H1 (cell line): Measurements from ENCODE around the gene LRFN3. TPM values are rescaled to one million over a fixed set of nuclear protein-coding genes. Genes with fewer than 3 reads are reported as not detected.

ENCODE experiments used
- CTCF ChIA-PET: fragments of 300-600 bp; sonication (Branson Sonifier 250); formaldehyde crosslinking; loops from one replicate; lab custom pipeline; 2021; ENCODE audit not compliant: partially characterized antibody; lab: Charles Lee
- POLR2A ChIA-PET: fragments of 300-600 bp; sonication (Branson Sonifier 250); formaldehyde crosslinking; loops from one replicate; lab custom pipeline; 2021; ENCODE audit warnings: inconsistent platforms; ENCODE audit not compliant: partially characterized antibody; lab: Charles Lee
- DNase-seq, 2 experiments: peaks; one replicate each; pipeline versions ENCODE4 v3.0.0 to v3.0.0-alpha.2; 2010 to 2022; ENCODE audit warnings: low spot score in 2 of 2, low read depth in 1 of 2, mixed read lengths in 1 of 2
- FAIRE-seq: peaks from 2 replicates; lab custom pipeline; 2011; peaks lifted over from hg19 to GRCh38; lab: Jason Lieb, UNC
- H2AFZ ChIP-seq: 2 replicates; pipeline ENCODE4 v1.8.1; 2012; ENCODE audit warnings: low read length, inconsistent platforms
- H2AK5ac ChIP-seq: 2 replicates; pipeline ENCODE4 v1.6.1; 2013; ENCODE audit warnings: low read depth, low read length
- H2BK120ac ChIP-seq: replicated peaks from 2 replicates; pipeline ENCODE3; 2013; ENCODE audit warnings: low read depth, low read length, inconsistent platforms
- H2BK12ac ChIP-seq: 2 replicates; pipeline ENCODE4 v1.6.1; 2013; ENCODE audit warnings: low read depth, low read length
- H2BK15ac ChIP-seq: 2 replicates; pipeline ENCODE4 v1.6.1; 2013; ENCODE audit warnings: low read length
- H2BK20ac ChIP-seq: 2 replicates; pipeline ENCODE4 v1.6.1; 2013; ENCODE audit warnings: low read length
- H2BK5ac ChIP-seq: 2 replicates; pipeline ENCODE4 v1.6.1; 2013; ENCODE audit warnings: low read depth, low read length
- H3K14ac ChIP-seq: 2 replicates; pipeline ENCODE4 v1.6.1; 2013; ENCODE audit warnings: inconsistent platforms; ENCODE audit not compliant: insufficient read length
- H3K18ac ChIP-seq: 2 replicates; pipeline ENCODE4 v1.6.1; 2013; ENCODE audit warnings: low read length; ENCODE audit errors: extremely low read depth
- H3K23ac ChIP-seq: 2 replicates; pipeline ENCODE4 v1.6.1; 2013; ENCODE audit warnings: inconsistent platforms; ENCODE audit not compliant: insufficient read length
- H3K23me2 ChIP-seq: 2 replicates; pipeline ENCODE4 v1.6.1; 2013; ENCODE audit warnings: low read depth, low read length
- H3K27ac ChIP-seq: 2 replicates; pipeline ENCODE4 v1.6.1; 2011; ENCODE audit warnings: low read depth, low read length, inconsistent platforms
- H3K27me3 ChIP-seq, 4 experiments: replicated peaks in 1 of 4; 1 replicate in 1 of 4; 2 replicates in 3 of 4; pipeline versions ENCODE4 v1.6.1 to v1.8.1; 2011 to 2013; ENCODE audit warnings: low read length in 3 of 4, mild to moderate bottlenecking in 3 of 4, inconsistent platforms in 2 of 4, mixed read lengths in 2 of 4, moderate library complexity in 1 of 4; ENCODE audit not compliant: control insufficient read depth in 3 of 4, insufficient read depth in 3 of 4; ENCODE audit errors: extremely low read depth in 1 of 4
- H3K36me3 ChIP-seq, 4 experiments: 2 replicates each; pipeline versions ENCODE4 v1.6.1 to v1.8.1; 2011 to 2013; ENCODE audit warnings: mild to moderate bottlenecking in 4 of 4, low read length in 3 of 4, moderate library complexity in 2 of 4, control low read depth in 1 of 4, inconsistent platforms in 1 of 4; ENCODE audit not compliant: insufficient read depth in 4 of 4, control insufficient read depth in 2 of 4
- H3K4ac ChIP-seq: replicated peaks from 2 replicates; pipeline ENCODE3; 2013; ENCODE audit warnings: low read length, low read depth, mixed read lengths, inconsistent platforms; ENCODE audit not compliant: insufficient read length
- H3K4me1 ChIP-seq, 4 experiments: replicated peaks in 1 of 4; 1 replicate in 1 of 4; 2 replicates in 3 of 4; pipeline versions ENCODE4 v1.6.1 to v1.8.1; 2011 to 2013; ENCODE audit warnings: low read length in 3 of 4, inconsistent platforms in 2 of 4, mixed read lengths in 1 of 4; ENCODE audit not compliant: insufficient read depth in 4 of 4, control insufficient read depth in 3 of 4
- H3K4me2 ChIP-seq, 2 experiments: 2 replicates each; pipeline versions ENCODE4 v1.6.1 to v1.8.1; 2011 to 2013; ENCODE audit warnings: low read depth in 2 of 2, low read length in 2 of 2, control low read depth in 1 of 2, inconsistent platforms in 1 of 2, mild to moderate bottlenecking in 1 of 2; ENCODE audit not compliant: insufficient read depth in 1 of 2
- H3K4me3 ChIP-seq, 4 experiments: fragments of 200-600, 300-600 bp in 1 of 4; sonication (generic), shearing (Covaris generic), sonication (Bioruptor Twin) in 1 of 4; 2 replicates each; pipeline versions ENCODE4 v1.5.1 to v1.8.1; 2011 to 2016; ENCODE audit warnings: low read length in 4 of 4, low read depth in 3 of 4, control low read depth in 2 of 4, inconsistent platforms in 2 of 4, mild to moderate bottlenecking in 2 of 4, mixed read lengths in 1 of 4, moderate library complexity in 1 of 4; ENCODE audit not compliant: insufficient read depth in 2 of 4; ENCODE audit errors: extremely low read depth in 1 of 4
- H3K56ac ChIP-seq: replicated peaks from 2 replicates; pipeline ENCODE3; 2013; ENCODE audit warnings: low read depth, mild to moderate bottlenecking, mixed read lengths, low read length, inconsistent platforms; ENCODE audit not compliant: insufficient read length
- H3K79me1 ChIP-seq: 2 replicates; pipeline ENCODE4 v1.6.1; 2013; ENCODE audit warnings: low read depth, low read length, control low read depth
- H3K79me2 ChIP-seq, 2 experiments: 2 replicates each; pipeline versions ENCODE4 v1.6.1 to v1.8.1; 2012 to 2013; ENCODE audit warnings: low read length in 2 of 2, mild to moderate bottlenecking in 2 of 2, inconsistent platforms in 1 of 2; ENCODE audit not compliant: insufficient read depth in 2 of 2, control insufficient read depth in 1 of 2
- H3K9ac ChIP-seq, 4 experiments: replicated peaks in 1 of 4; 1 replicate in 1 of 4; 2 replicates in 3 of 4; pipeline versions ENCODE4 v1.6.1 to v1.8.1; 2011 to 2013; ENCODE audit warnings: low read depth in 3 of 4, low read length in 3 of 4, control low read depth in 2 of 4, mild to moderate bottlenecking in 2 of 4, moderate library complexity in 2 of 4, inconsistent platforms in 1 of 4; ENCODE audit errors: extremely low read depth in 1 of 4
- H3K9me3 ChIP-seq, 2 experiments: 2 replicates each; pipeline versions ENCODE4 v1.6.1 to v1.8.1; 2012 to 2013; ENCODE audit warnings: mild to moderate bottlenecking in 2 of 2, moderate library complexity in 2 of 2, control low read depth in 1 of 2, inconsistent platforms in 1 of 2, low read depth in 1 of 2, low read length in 1 of 2, mixed read lengths in 1 of 2; ENCODE audit not compliant: insufficient read depth in 2 of 2
- H4K20me1 ChIP-seq, 2 experiments: replicated peaks in 1 of 2; 2 replicates each; pipeline versions ENCODE3 to v1.8.1; 2011 to 2013; ENCODE audit warnings: inconsistent platforms in 2 of 2, low read length in 2 of 2, mild to moderate bottlenecking in 1 of 2; ENCODE audit not compliant: insufficient read depth in 2 of 2, control insufficient read depth in 1 of 2
- H4K5ac ChIP-seq: 2 replicates; pipeline ENCODE4 v1.6.1; 2013; ENCODE audit warnings: low read length, low read depth, mixed read lengths, inconsistent platforms; ENCODE audit not compliant: insufficient read length
- H4K8ac ChIP-seq: 2 replicates; pipeline ENCODE4 v1.8.0; 2013; ENCODE audit warnings: mild to moderate bottlenecking, moderate library complexity, low read length, inconsistent platforms; ENCODE audit not compliant: insufficient read depth; ENCODE audit errors: extremely low read depth
- H4K91ac ChIP-seq: replicated peaks from 2 replicates; pipeline ENCODE3; 2013; ENCODE audit warnings: low read length, mixed read lengths, inconsistent platforms; ENCODE audit not compliant: insufficient read length
- ASH2L ChIP-seq: fragments of 200-600, 300-600 bp; sonication (generic); IDR thresholded peaks from one replicate; pipeline ENCODE4 v1.7.1; 2017; ENCODE audit warnings: low read length
- BRCA1 ChIP-seq: IDR thresholded peaks from 2 replicates; pipeline ENCODE4 v1.6.1; 2012; ENCODE audit warnings: low read depth, low read length, improper control_type of control experiment
- CTBP2 ChIP-seq: IDR thresholded peaks from 2 replicates; pipeline ENCODE4 v1.7.0; 2011; ENCODE audit warnings: borderline replicate concordance, mild to moderate bottlenecking, moderate library complexity, mixed read lengths, low read length; ENCODE audit not compliant: insufficient read depth, insufficient read length
- EGR1 ChIP-seq: IDR thresholded peaks from 2 replicates; pipeline ENCODE4 v1.6.1; 2011; ENCODE audit warnings: low read depth, low read length, borderline replicate concordance
- EP300 ChIP-seq, 2 experiments: IDR thresholded peaks; 1 replicate in 1 of 2; 2 replicates in 1 of 2; pipeline ENCODE4 v1.6.1; 2011 to 2012; ENCODE audit warnings: low read depth in 2 of 2, low read length in 2 of 2, mild to moderate bottlenecking in 2 of 2, borderline replicate concordance in 1 of 2, inconsistent platforms in 1 of 2, moderate library complexity in 1 of 2
- HDAC6 ChIP-seq: IDR thresholded peaks from one replicate; pipeline ENCODE4 v1.7.1; 2012; ENCODE audit warnings: low read depth, mild to moderate bottlenecking, inconsistent platforms, low read length, moderate library complexity
- KDM5A ChIP-seq: fragments of 200-600 bp; IDR thresholded peaks from 2 replicates; pipeline ENCODE4 v1.7.1; 2012; ENCODE audit warnings: mild to moderate bottlenecking, low read length, inconsistent platforms, mixed read lengths
- MAFK ChIP-seq: IDR thresholded peaks from 2 replicates; pipeline ENCODE4 v1.6.1; 2012; ENCODE audit warnings: low read depth, mild to moderate bottlenecking, improper control_type of control experiment, low read length
- MAX ChIP-seq: IDR thresholded peaks from 2 replicates; pipeline ENCODE4 v1.6.1; 2012; ENCODE audit warnings: inconsistent platforms
- NANOG ChIP-seq: IDR thresholded peaks from 2 replicates; pipeline ENCODE4 v1.6.1; 2011; ENCODE audit warnings: low read length, low read depth, mild to moderate bottlenecking, inconsistent platforms; ENCODE audit not compliant: insufficient read depth, poor library complexity, severe bottlenecking
- PHF8 ChIP-seq: fragments of 200-600 bp; sonication (generic); conservative IDR thresholded peaks from 2 replicates; pipeline ENCODE4 v1.7.1; 2012; ENCODE audit warnings: low read depth, mild to moderate bottlenecking, inconsistent platforms, low read length, moderate library complexity
- POLR2A ChIP-seq, 2 experiments: IDR thresholded peaks; 1 replicate in 1 of 2; 2 replicates in 1 of 2; pipeline ENCODE4 v1.6.1; 2011; ENCODE audit warnings: low read depth in 2 of 2, low read length in 2 of 2, mild to moderate bottlenecking in 2 of 2; ENCODE audit errors: control extremely low read depth in 1 of 2
- RXRA ChIP-seq: IDR thresholded peaks from 2 replicates; pipeline ENCODE4 v1.6.1; 2011; ENCODE audit warnings: low read depth, mild to moderate bottlenecking, low read length, moderate library complexity; ENCODE audit not compliant: insufficient read depth
- TAF7 ChIP-seq: optimal IDR thresholded peaks from 2 replicates; pipeline ENCODE3; 2011; ENCODE audit warnings: low read depth, mild to moderate bottlenecking, inconsistent platforms, low read length, moderate library complexity, borderline replicate concordance
- WGBS, 2 experiments: shearing (Covaris generic) in 1 of 2; methylation state at CpG; one replicate each; pipeline versions ENCODE4 v1.1.6 to v1.1.7; 2013 to 2015; ENCODE audit warnings: low lambda C conversion rate in 2 of 2, mixed read lengths in 2 of 2, inconsistent platforms in 1 of 2, low coverage in 1 of 2, missing lambda C conversion rate in 1 of 2; ENCODE audit not compliant: insufficient replicate concordance in 2 of 2, insufficient coverage in 1 of 2, insufficient read length in 1 of 2; ENCODE audit errors: extremely low coverage in 1 of 2, missing lambda C conversion rate in 1 of 2; 5-methylcytosine and 5-hydroxymethylcytosine counted together
- polyA plus RNA-seq, 7 experiments: library from polyadenylated mRNA; depleted of rRNA in 3 of 7; stranded (reverse) in 5 of 7; unstranded in 2 of 7; fragments of >200 nt in 5 of 7; fragments of 200-250 nt in 2 of 7; gene quantifications; 1 replicate in 5 of 7; 2 replicates in 1 of 7; 4 replicates in 1 of 7; pipeline versions ENCODE4 v1.2.1 to v1.2.3, GENCODE V29; 2011 to 2013; ENCODE audit warnings: missing spikeins in 2 of 7, mixed read lengths in 2 of 7
- total RNA-seq: library from RNA; stranded (reverse); fragmentation: NEBNext Ultra II Directional; extraction: Animal tissue kit (Norgen Biotek cat#: 25700); gene quantifications from 2 replicates; pipeline ENCODE4 v1.2.1, GENCODE V29; 2021

LRFN3 gene
- total and polyA plus RNA-seq, 2 of the 8 experiments (the other 6 are each of a cell fraction or from before 2014, with no cell fraction given) = 4.6 to 16.8 TPM

- Histone ChIP-seq H3K9ac (no peak overlapping the region), H3K79me2 (no peaks in the 10 kb centered on the region), H2AFZ (no peak overlapping the region), H3K14ac (no peak overlapping the region), H2BK120ac (no peak overlapping the region), H2BK15ac (no peak overlapping the region), H3K4me2 (no peak overlapping the region), H2BK20ac (no peak overlapping the region), H4K8ac (no peak overlapping the region), H4K5ac (no peak overlapping the region), H2BK12ac (no peak overlapping the region), H2AK5ac (no peak overlapping the region), H3K9me3 (no peaks in the 10 kb centered on the region), H3K23me2 (no peaks in the 10 kb centered on the region; the same call in 1 of the 2 replicates), H3K4me1 (no peaks in the 10 kb centered on the region; a peak in 5 of 7 replicates), H3K18ac (no peak overlapping the region), H4K91ac (no peak overlapping the region), H3K79me1 (no peaks in the 10 kb centered on the region), H3K4ac (no peak overlapping the region), H4K20me1 (peaks cover 0 to 5% of the 10 kb centered on the region in 2 experiments), H3K56ac (no peak overlapping the region), H3K27me3 (peaks cover 0 to 2% (median 0%) of the 10 kb centered on the region in 4 experiments; a peak in 1 of 7 replicates), H3K23ac (no peak overlapping the region), H3K27ac (no peak overlapping the region), H2BK5ac (no peak overlapping the region), H3K36me3 (no peaks in the 10 kb centered on the region), H3K4me3 (no peak overlapping the region)
- ChIA-PET CTCF (interaction anchor here (5.4 kb wide), 1 partner anchor 11 kb away, joined by 47 read pairs; no protein-coding TSS in a partner anchor), POLR2A (no interaction called here)
- FAIRE-seq (no peak), DNase-seq (no peak)
- WGBS, 2 experiments = 75% methylated on average over 8 of the region's 8 CpGs; no CpG with 5 or more reads in 1 of the 2 experiments
- TF ChIP-seq POLR2A (IDR thresholded peaks at IDR 0.05; ENCODE audit: control extremely low read depth in 1 of 2, low read depth in 2 of 2, low read length in 2 of 2) = no peak
- TF ChIP-seq ASH2L = no peak
- no peak for TF ChIP-seq TAF7
- no peak for TF ChIP-seq CTBP2
- no peak for TF ChIP-seq BRCA1
- no peak for TF ChIP-seq HDAC6
- TF ChIP-seq RXRA = no peak
- no peak for TF ChIP-seq MAX
- no peak for TF ChIP-seq EP300 (IDR thresholded peaks at IDR 0.05; ENCODE audit: borderline replicate concordance in 1 of 2, low read depth in 2 of 2, low read length in 2 of 2)
- TF ChIP-seq KDM5A = no peak
- no peak for TF ChIP-seq NANOG
- no peak for TF ChIP-seq MAFK
- no peak for TF ChIP-seq EGR1
- no peak for TF ChIP-seq PHF8
Observed at GRCh38 chr19:35973487-35973886, 37.3 kb downstream of the LRFN3 start.
